Mucosa of rectum (tissue), 2 donors: ENCODE measurements around the gene SSH3.
A peak's percentile ranks its signal among the peaks of the same experiment; 100 is the strongest.

Experiments
- H3K27ac ChIP-seq, 2 donors: one replicate each; pipeline ENCODE4 v1.7.0; 2013; ENCODE audit warnings: inconsistent platforms in 2 of 2, low read depth in 2 of 2, low read length in 2 of 2
- H3K27me3 ChIP-seq, 2 donors: one replicate each; pipeline ENCODE4 v1.7.0; 2013; ENCODE audit warnings: low read length in 2 of 2; ENCODE audit not compliant: control insufficient read depth in 2 of 2, insufficient read depth in 2 of 2
- H3K36me3 ChIP-seq, 2 donors: one replicate each; pipeline ENCODE4 v1.7.0; 2013; ENCODE audit warnings: low read length in 2 of 2; ENCODE audit not compliant: control insufficient read depth in 2 of 2, insufficient read depth in 2 of 2
- H3K4me1 ChIP-seq, 2 donors: one replicate each; pipeline ENCODE4 v1.7.0; 2013; ENCODE audit warnings: low read length in 2 of 2, mild to moderate bottlenecking in 1 of 2; ENCODE audit not compliant: control insufficient read depth in 2 of 2, insufficient read depth in 2 of 2
- H3K4me3 ChIP-seq, 2 donors: one replicate each; pipeline ENCODE4 v1.7.0; 2013; ENCODE audit warnings: low read length in 2 of 2
- H3K9ac ChIP-seq, 2 donors: one replicate each; pipeline ENCODE4 v1.7.0; 2013; ENCODE audit warnings: low read length in 2 of 2, low read depth in 1 of 2, mild to moderate bottlenecking in 1 of 2
- H3K9me3 ChIP-seq, 2 donors: one replicate each; pipeline ENCODE4 v1.7.0; 2013; ENCODE audit warnings: low read length in 2 of 2; ENCODE audit not compliant: control insufficient read depth in 2 of 2
- donor health status: healthy.
- donor health status: Normal muscosa, but diverticular disease.

Gene SSH3

DNA sequence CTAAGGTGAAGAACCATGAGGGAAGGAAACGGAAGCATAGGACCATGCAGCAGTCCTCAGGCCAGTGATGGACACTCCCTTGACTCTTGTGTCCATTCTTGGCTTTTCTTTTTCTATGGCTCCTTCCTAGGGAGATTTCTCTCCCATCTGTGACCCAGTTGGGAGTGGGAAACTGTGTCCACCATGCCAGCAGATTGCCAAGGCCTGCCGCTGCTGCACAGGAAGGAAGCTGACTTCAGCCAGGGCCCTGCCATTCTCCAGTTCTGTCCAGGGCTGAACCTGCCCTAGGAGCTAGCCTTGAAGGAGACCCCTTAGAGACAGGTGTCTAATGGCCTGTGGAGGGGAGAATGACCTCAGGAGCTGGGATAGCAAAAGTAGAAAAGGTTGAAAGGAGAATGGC, 17.4 kb downstream of the SSH3 start:
- H3K27ac ChIP-seq, result no peak overlapping the region
- no peak overlapping the region for H3K4me3 ChIP-seq
- H3K36me3 ChIP-seq, result peaks cover 0 to 5% of the 10 kb centered on the region in 2 donors
- peaks cover 4 to 8% of the 10 kb centered on the region in 2 donors for H3K4me1 ChIP-seq
- no peaks in the 10 kb centered on the region for H3K9me3 ChIP-seq
- H3K27me3 ChIP-seq, result no peaks in the 10 kb centered on the region
- H3K9ac ChIP-seq, result no peak overlapping the region

DNA sequence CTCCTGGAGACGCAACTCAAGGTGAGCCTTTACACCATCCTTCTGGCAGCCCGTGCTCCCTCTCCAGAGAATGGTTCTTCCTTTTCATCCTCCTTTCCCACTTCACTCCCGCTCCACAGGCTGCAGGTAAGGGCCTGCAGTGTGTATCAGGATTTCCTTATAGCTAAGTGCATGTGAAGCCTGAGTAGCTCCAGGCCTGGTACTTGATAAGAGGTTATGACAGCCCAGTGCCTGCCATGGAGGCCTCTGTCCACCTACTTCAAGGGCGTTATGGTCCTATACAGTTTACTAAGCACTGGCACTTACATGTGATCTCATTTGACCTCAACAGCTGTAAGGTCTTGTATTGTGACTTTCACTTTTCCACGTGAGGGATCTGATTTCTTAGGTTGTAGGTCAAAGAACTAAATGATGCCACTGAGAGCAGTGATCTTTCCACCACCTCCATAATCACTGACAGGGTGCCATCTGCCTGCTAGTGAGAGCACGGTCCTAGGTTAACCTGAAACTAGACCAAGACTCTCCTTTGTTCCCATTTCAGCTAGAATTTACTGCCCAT, 18.1 kb downstream of the SSH3 start:
- Histone ChIP-seq H3K27me3 (no peaks in the 10 kb centered on the region), H3K27ac (no peak overlapping the region), H3K36me3 (peaks cover 0 to 5% of the 10 kb centered on the region in 2 donors), H3K9me3 (no peaks in the 10 kb centered on the region), H3K9ac (peak overlapping the region in 1 of 2 donors; percentile 10), H3K4me1 (peaks cover 4 to 8% of the 10 kb centered on the region in 2 donors), H3K4me3 (no peak overlapping the region)

DNA sequence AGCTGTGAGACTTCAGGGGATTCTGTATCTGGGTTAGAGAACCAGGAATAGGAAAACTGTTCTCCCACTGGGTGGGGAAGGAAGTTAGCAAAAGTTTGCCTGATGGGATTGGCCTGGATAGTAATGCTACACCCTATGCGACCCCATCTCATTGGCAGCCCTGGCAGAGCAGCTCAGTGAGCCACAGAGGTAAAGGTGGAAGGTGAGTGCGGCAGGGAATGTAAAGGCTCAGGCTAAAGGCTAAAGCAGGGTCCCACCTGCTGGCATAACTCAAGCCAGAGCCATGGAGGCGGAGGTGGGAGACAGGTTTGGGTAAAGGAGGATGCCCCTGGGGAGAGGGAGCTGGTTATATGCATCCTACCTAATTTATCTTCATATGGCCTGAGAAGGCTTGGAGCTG, 18.7 kb downstream of the SSH3 start:
- Histone ChIP-seq H3K4me1 (peaks cover 4 to 8% of the 10 kb centered on the region in 2 donors), H3K27me3 (no peaks in the 10 kb centered on the region), H3K9ac (no peak overlapping the region), H3K27ac (no peak overlapping the region), H3K9me3 (no peaks in the 10 kb centered on the region), H3K36me3 (peaks cover 0 to 5% of the 10 kb centered on the region in 2 donors), H3K4me3 (no peak overlapping the region)

GRCh38 chr11:67323526-67323925, 20.2 kb downstream of the SSH3 start:
- Histone ChIP-seq H3K27me3 (no peaks in the 10 kb centered on the region), H3K9ac (no peak overlapping the region), H3K4me3 (no peak overlapping the region), H3K9me3 (no peaks in the 10 kb centered on the region), H3K36me3 (peaks cover 0 to 5% of the 10 kb centered on the region in 2 donors), H3K4me1 (peaks cover 0 to 5% of the 10 kb centered on the region in 2 donors), H3K27ac (no peak overlapping the region)

DNA sequence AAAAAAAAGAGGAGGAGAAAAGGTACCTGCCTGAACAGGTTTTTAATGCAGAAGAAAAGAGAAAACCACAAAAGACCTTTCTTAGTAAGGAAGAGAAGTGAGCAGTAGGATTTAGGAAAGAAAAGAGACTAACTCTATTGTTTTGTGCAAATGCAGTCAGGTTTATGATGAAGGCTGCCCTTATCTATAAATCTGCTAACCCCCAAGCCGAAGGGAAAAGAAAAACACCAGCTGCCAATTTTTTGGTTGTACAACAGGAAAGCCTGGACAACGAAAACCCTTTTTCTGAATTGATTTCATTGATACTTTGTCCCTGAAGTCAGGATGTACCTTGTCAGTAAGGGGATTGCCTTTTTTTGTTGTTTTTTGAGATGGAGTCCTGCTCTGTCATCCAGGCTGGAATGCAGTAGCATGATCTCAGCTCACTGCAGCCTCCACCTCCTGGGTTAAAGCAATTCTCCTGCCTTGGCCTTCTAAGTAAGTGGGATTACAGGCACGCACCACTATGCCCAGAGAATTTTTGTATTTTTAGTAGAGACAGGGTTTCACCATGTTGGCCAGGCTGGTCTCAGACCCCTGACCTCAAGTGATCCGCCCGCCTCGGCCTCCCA, 28.9 kb downstream of the SSH3 start:
- Histone ChIP-seq H3K4me1 (no peaks in the 10 kb centered on the region), H3K27ac (no peak overlapping the region), H3K27me3 (no peaks in the 10 kb centered on the region), H3K36me3 (peaks cover 3% of the 10 kb centered on the region in 2 donors), H3K9me3 (no peaks in the 10 kb centered on the region), H3K9ac (no peak overlapping the region), H3K4me3 (no peak overlapping the region)

DNA sequence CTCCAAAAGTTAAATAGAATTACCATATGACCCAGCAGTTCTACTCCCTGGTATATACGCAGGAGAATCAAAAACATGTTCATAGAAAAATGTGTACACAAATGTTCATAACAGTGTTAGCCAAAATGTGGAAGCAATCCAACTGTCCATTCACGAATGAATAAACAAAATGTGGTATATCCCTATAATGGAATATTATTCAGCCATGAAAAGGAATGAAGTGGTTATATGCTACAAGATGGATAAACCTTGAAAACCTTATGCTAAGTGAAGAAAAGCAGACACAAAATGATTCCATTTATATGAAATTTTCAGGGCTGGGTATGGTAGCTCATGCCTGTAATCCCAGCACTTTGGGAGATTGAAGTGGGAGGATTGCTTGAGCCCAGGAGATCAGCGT, 33.9 kb downstream of the SSH3 start:
- Histone ChIP-seq H3K27me3 (no peaks in the 10 kb centered on the region), H3K27ac (no peak overlapping the region), H3K4me3 (no peak overlapping the region), H3K4me1 (no peaks in the 10 kb centered on the region), H3K9ac (no peak overlapping the region), H3K36me3 (peaks cover 3% of the 10 kb centered on the region in 2 donors), H3K9me3 (no peaks in the 10 kb centered on the region)

DNA sequence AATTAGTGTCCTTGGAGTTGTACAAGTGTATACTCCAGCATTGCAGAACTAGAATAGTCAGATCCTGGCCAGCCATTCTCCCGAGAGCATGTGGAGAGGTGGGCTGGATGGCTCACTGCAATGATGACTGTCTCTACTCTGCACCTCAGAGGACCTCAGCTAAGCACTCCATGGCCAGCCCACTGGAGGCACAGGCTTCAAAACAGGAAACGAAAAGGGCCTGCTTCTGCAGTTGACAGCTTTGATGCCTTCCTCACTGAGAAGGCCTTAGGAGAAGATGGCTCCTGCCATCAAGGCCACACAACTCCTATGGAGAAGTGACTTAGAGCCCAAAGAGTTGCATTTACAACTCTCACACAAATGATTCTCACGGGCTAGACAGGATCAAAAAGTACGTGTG, 40.9 kb downstream of the SSH3 start:
- Histone ChIP-seq H3K4me3 (no peak overlapping the region), H3K4me1 (peaks cover 20 to 41% of the 10 kb centered on the region in 2 donors), H3K9ac (peak overlapping the region in 1 of 2 donors; percentile 45), H3K27me3 (no peaks in the 10 kb centered on the region), H3K27ac (peak overlapping the region; percentile 76 to 89), H3K36me3 (no peaks in the 10 kb centered on the region), H3K9me3 (no peaks in the 10 kb centered on the region)

DNA sequence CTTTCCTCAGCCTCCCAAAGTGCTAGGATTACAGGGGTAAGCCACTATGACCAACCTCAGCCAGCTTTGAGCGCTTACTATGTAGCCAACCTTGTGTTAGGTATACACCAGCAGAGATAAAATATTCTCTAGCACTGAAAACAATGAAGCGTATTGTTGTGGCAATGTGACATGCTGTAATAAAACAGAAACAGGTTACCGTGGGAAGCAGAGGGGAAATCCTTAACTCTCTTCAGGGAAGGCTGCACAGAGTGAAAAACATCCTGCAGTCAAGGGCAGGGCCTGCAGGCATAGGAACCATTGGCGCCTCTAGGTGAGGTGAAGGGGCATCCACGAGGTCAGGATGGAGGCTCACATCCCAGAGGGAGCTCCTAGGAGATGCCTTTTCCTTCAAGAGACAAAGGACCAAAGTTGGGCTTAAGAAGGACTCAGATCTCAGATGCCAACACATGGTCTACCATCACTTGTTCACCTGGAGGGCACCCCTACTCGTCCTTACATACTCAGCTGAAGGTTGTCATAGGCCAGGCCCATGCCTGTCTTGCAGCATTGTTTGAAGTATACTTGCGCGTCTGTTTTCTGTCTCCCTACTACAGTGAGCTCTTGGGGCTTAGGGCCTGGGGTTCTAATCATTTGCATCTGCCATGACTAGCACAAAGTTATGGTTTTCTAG, 42.1 kb downstream of the SSH3 start:
- Histone ChIP-seq H3K27ac (peak overlapping the region; percentile 76 to 89), H3K27me3 (no peaks in the 10 kb centered on the region), H3K9me3 (no peaks in the 10 kb centered on the region), H3K36me3 (no peaks in the 10 kb centered on the region), H3K4me1 (peaks cover 23 to 41% of the 10 kb centered on the region in 2 donors), H3K9ac (peak overlapping the region in 1 of 2 donors; percentile 45), H3K4me3 (peak overlapping the region in 1 of 2 donors; percentile 17)

GRCh38 chr11:67345920-67346819, 42.8 kb downstream of the SSH3 start:
- Histone ChIP-seq H3K9me3 (no peaks in the 10 kb centered on the region), H3K27ac (peak overlapping the region; percentile 76 to 89), H3K27me3 (no peaks in the 10 kb centered on the region), H3K9ac (peak overlapping the region in 1 of 2 donors; percentile 45), H3K4me3 (peak overlapping the region in 1 of 2 donors; percentile 45), H3K4me1 (peaks cover 26 to 45% of the 10 kb centered on the region in 2 donors), H3K36me3 (peaks cover 0 to 2% of the 10 kb centered on the region in 2 donors)
